UCSD-AML1 (cell line): ENCODE measurements around the gene RNASE13.
"Not testable (repeated sequence)": the region's sequence is repeated elsewhere in the genome, so short reads cannot be mapped to it uniquely, and the experiment has no call there.

ENCODE experiments used
- DNase-seq: peaks from one replicate; lab custom pipeline; 2025; ENCODE audit not compliant: unreplicated experiment; lab: John Stamatoyannopoulos, UW

The RNASE13 gene

GRCh38 chr14:21042918-21043317 lies 8.3 kb upstream of the RNASE13 start:
- no peak for DNase-seq

GRCh38 chr14:21041676-21042433 lies 7.2 kb upstream of the RNASE13 start, which contains the start of gene RNASE7:
TSS of gene RNASE7 (plus strand) at chr14:21042362. CDS start at chr14:21042993, 631 bp downstream.
- no peak for DNase-seq

DNA sequence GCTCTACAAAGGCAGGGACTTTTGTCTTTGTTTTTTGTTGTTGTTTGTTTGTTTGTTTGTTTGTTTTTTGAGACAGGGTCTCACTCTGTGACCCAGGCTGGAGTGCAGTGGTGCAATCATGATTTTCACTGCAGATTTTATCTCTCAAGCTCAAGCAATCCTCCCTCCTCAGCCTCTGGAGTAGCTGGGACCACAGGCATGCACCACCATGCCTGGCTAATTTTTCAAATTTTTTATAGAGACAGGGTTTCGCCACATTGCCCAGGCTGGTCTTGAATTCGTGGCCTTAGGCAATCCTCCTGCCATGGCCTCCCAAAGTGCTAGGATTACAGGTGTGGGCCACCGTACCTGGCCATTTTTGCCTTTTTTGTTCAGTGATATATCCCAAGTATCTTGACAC lies 6.3 kb upstream of the RNASE13 start:
- not testable (repeated sequence) for DNase-seq

- no peak for DNase-seq
Observed at GRCh38 chr14:21040370-21040925, 5.8 kb upstream of the RNASE13 start.

DNA sequence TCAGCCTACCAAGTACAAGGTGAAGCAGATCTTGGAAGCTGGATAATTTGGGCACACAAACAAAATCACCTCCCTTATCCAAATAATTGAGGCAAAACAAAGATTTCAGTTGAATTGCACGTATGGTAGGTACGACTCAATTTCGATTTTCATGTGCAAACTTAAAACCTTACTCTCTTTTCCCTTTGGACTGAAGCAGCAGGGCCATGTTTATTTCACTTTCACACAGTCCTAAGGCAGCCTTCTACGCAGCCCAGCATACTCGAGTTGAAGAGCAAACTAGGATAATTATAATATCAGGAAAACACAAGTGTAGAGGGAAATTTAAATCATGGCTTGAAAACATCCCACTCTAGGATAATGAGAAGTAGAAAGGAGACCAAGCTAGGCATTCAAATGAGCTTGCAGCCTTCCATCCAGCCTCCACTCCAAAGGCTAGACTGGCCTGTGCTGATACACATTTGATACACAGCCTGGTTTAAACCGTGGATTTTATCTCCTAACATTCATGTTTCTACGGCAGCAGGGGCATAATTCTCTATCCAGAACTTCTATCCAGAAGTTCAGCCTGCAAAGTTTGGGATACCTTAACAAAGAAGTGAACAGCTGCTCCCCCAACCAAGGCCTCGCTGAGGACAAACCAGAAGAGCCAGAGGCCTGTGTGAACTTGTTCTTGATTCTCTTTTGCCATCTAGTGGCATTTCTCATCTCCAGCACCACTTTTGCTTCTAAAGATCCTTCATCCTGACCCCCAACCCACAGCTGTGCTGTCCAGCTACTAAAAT lies 5.2 kb upstream of the RNASE13 start:
- DNase-seq: peak; percentile 25

DNA sequence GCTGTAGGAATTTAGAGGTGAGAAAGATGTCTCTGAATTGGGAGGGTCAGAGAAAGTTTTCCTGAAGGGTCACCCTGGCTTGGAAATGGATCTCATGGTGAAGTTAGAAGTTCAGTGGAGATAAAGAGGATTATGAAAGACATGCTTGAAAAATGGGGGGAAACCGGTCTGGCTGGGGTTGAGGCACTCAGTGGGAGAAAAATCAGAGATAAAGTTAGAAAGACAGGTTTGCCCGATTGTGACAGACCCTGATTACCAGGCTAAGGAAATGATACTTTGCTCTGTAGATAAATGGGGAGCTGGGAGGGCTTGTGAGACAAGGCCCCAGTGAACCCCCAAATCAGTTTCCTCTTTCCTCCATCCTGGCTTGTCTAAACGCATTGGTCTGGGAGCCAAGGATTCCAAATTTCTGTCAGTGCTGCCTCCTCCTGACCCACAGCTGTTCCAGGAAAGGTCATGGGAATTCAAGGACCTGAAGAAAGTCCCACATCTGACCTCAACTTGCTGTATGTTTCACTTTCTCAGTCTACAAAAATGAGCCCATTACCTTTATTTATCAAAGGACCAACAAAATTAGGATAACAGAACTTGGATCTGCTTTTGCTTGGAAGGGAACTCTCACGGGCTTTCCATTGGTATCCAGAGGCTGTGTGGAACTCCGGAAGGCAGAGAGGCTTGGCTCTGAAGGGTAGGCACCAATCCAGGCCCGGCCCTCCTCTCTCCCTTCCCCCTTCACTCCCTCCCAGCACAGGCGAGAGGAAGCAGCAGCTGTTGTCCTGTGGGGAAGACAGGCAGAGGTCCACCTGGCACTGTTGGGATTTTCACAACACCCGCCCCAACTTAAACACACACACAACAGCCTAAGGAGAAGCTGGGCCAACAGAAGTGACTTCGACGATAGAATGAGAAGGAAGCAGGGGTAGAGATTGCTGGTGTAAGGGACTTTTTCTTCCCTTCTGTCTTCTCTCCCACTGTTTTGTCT lies 4.1 kb upstream of the RNASE13 start:
- DNase-seq: no peak

GRCh38 chr14:21037156-21037555 lies 2.5 kb upstream of the RNASE13 start:
- no peak for DNase-seq

DNA sequence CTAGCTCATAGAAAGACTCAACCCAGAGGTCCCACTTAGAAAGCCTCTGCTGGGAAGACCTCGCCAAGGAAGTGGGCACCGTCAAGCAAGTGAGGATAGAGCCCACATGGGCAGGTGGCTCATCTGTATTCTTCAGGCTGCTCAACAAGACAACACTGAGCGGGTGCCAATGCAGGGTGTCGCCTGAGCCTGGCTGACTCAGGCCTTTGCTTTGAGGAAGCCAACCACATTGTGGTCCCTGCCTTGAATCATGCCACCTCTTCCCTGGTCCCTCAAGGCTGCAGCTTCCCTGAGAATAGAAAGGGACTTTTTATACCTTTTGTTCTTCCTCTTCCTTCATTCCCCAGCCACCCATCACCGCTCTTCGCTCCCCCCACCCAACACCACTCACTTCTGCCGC lies 2.1 kb upstream of the RNASE13 start:
- no peak for DNase-seq

DNA sequence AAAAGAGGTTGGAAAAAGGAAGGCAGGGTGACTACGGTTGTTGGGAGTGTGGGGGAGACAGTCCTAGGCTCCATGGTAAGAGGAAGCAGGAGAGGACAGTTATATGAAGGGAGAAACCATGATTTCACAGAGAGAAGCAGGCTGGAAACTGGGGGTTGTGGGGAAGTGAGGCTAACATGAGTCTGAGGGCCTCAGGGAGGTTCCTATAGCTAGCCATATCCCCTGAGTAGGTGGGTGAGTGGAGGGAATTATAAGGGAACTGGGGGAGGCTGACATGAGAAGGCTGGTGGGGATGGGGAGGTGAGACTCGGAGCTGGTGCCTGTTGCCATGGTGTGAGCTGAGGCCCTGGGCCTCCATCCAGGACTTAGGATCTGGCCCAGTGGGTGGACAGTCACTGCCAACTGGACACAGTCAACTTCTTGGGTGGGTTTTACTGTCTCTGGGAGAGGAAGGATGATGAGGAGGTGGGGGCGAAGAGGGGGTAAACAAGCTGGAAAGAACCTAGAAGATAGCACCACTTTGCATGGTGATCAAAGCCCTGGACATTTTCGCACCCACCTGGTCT lies 1.4 kb downstream of the RNASE13 start:
- no peak for DNase-seq

GRCh38 chr14:21032326-21033132 lies 2.1 kb downstream of the RNASE13 start:
- DNase-seq: no peak

DNA sequence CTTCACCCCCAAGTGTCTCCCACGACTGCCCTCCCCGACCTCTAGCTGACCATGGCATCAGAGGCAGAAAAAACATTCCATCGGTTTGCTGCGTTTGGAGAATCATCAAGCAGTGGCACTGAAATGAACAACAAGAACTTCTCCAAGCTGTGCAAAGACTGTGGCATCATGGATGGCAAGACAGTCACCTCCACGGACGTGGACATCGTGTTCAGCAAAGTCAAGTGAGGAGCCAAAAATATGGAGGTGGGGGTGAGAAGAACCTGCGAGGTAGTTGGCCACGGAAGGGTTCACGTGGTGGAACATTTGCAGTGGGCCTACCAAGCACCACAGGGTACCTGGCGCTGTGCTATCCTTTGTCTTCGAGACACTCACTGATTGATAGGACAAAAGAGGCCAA lies 4.1 kb downstream of the RNASE13 start:
- no peak for DNase-seq

DNA sequence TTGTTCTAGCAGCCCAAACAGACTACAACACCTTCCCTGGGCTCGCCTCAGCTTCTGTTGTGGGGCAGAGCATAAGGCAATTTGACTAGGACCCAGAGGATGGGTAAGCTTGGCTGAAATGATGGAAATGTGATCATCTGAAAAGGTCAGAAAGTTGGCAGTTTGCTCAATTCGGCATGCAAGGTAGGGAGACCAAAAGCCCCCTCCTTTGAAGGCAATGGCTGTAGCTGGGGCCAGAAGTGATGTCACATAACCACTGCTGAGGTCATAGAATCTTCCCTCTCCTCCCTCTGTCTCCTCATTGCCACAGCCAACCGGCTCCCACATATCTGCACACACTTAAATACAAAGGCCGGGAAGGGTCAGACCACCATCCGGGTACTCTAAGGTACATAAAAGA lies 4.7 kb downstream of the RNASE13 start, which contains the start of gene TPPP2:
TPPP2 (plus strand) TSS at position 301 of the 400 bp plus-strand sequence. CDS start 365 bp downstream, outside the sequence.
- no peak for DNase-seq

GRCh38 chr14:21026988-21027315 lies 7.7 kb downstream of the RNASE13 start:
- no peak for DNase-seq

DNA sequence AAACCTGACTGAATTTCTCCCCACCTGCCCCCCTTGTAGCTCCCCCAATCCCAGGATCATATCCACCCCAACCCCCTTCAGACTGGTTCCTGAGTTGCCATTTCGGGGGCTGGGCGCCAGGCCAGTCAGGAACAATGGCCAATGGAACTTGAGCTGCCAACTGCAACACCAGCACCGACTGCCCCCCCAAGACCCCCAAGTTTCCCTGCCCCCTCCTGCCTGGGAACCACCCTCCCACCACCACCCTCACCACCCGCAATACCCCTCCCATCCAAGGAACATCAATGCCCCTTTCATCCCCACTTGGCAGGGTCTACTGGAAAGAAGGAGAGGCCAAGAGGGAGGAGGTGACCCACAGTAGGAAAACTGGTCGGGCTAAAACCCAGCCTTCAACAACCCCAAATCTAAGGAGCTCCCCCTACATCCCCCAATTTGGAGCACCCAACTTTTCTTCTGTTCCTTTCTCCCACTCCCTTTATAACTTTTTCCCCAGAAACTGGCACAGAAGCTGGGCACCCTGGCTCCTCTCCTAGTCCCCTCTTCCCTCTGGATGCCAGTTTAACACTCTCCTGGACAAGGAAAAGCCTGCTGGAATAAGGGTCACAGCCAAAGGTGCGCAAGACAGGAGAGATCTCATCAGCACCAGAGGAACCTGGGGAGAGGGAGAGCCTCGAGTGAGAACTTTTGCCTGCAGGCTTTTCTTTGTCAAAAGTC lies 8.2 kb downstream of the RNASE13 start:
- no peak for DNase-seq

DNA sequence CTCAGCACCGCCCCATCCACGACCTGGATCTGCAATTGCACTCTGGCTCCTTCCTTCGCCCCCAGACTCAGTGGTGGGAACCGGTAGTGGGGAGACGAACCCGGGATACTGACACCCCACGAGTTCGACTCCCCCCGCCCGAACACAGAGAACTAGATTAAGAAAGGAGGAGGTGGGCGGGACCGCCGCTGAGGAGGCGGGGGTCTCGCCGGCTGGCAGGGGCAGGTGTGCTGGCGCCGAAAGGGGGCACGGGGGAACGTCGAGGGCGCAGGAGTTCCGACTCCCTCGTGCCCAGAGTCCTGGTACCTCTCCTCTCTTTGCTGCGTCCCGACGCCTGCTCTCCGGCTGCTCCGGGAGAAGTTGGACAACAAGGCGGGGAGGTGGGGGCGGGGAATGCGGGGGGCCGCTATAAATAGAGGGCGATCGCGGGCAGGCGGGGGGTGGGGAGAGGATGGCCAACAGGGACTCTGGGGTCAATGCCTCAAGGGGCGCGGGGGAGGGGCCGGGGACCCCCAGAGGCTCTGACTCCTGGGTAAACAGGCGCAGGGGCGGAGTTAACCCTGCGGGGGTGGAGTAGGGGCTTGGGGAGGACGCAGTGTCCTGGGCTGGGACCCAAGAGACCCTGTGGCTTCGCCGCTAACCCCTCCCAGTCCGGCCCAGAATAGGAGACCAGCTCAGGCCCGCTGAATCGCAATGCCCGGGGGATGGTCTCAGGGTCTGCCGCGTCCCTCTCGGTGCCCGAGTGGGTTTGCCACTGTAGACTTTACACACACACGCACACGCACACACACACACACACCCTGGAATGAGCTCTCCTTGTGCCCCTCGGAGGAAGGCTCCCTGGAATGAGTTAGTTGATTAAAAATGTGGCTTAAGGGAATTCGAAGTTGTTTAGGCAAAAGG lies 9.0 kb downstream of the RNASE13 start:
- no peak for DNase-seq

DNA sequence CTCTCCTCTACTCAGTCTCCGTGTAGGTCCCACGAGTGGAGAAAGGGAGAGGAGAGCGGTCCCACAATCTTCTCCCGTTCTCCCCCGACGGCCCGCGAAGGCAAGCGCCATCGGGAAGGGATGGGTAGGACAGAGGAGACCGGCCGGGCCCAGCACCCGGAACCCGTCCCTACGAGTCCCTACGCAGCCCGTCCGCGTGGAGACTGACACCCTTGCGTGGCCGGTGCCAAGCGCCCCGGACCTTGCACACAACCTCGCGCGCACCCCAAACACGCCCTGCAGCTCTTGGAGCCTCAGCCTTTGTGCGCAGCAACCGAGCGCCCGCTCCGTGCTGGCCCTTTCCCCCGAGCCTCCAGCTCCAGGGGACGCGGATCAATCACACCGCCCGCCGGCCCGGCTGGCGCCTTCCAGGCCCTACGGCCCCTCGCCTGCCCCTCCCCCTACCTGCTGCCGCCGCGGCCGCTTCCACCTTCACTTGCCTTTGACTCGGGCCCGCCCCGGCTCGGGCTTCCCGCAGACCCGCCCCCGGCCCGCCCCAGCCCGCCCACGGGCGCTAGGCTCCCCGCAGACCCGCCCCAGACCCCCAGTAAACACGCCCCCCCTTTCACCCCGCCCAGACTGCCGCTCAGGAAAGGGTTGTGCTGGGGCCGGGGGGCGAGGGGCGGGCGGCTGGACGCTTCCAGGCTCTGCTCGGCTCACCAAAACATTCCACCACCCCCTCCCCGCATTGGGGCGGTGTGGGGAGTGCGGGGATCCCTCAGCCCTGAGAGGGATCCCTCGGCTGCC lies 9.8 kb downstream of the RNASE13 start, which contains the start of gene NDRG2:
NDRG2 (minus strand) TSS at position 477 of the 786 bp plus-strand sequence. CDS start 1,746 bp downstream, outside the sequence.
- DNase-seq: peak; percentile 76
